ENCODE data around the gene RABGGTA.
A peak's percentile ranks its signal among the peaks of the same experiment; 100 is the strongest.

Gene RABGGTA

GRCh38 chr14:24232645-24233537 is 38.5 kb downstream of the RABGGTA start, which contains the start of gene GMPR2:
Gene GMPR2 (plus strand): TSS chr14:24232929. CDS start chr14:24233254, 325 bp downstream.
- peak within 1 kb of the TSS; percentile 77 for H2BK120ac ChIP-seq (ENCODE audit: insufficient read depth, low read length, poor library complexity)
- H3K18ac ChIP-seq (ENCODE audit: low read length) = peak within 1 kb of the TSS; percentile 67
- peak within 1 kb of the TSS; percentile 70 for H2BK5ac ChIP-seq (ENCODE audit: low read depth, low read length, poor library complexity)
- H3K4me3 ChIP-seq (ENCODE audit: low read depth, low read length) = peak within 1 kb of the TSS; percentile 96
- H3K4me2 ChIP-seq (ENCODE audit: low read length) = peak within 1 kb of the TSS; percentile 84
- H3K23ac ChIP-seq (ENCODE audit: low read length) = no peak within 1 kb of the TSS
- peak within 1 kb of the TSS; percentile 94 for H4K8ac ChIP-seq (ENCODE audit: low read depth, low read length)
- peaks cover 15% of the 10 kb centered on the region for H3K79me2 ChIP-seq (ENCODE audit: control insufficient read depth, insufficient read depth, low read length, poor library complexity)
- peak within 1 kb of the TSS; percentile 81 for H4K91ac ChIP-seq (ENCODE audit: low read depth, low read length)
- H2AFZ ChIP-seq (ENCODE audit: insufficient read depth, low read length, poor library complexity) = peak within 1 kb of the TSS; percentile 56
- DNase-seq = peak in 1 of 2 donors; percentile 54
- peak within 1 kb of the TSS; percentile 81 for H3K9ac ChIP-seq (ENCODE audit: low read length)
- H3K36me3 ChIP-seq (ENCODE audit: control insufficient read depth in 1 of 2, insufficient read depth in 2 of 2, low read length in 2 of 2) = peaks cover 16 to 27% of the 10 kb centered on the region in 2 experiments
- peak within 1 kb of the TSS; percentile 94 for H3K27ac ChIP-seq (ENCODE audit: low read depth, low read length)
- H4K12ac ChIP-seq (ENCODE audit: low read depth, low read length) = peak within 1 kb of the TSS; percentile 83
- peaks cover 16% of the 10 kb centered on the region for H3K79me1 ChIP-seq (ENCODE audit: low read length)
- WGBS (ENCODE audit: extremely low coverage, insufficient coverage, insufficient read length) = no CpG with 5 or more reads among the region's 38 CpGs
- no peaks in the 10 kb centered on the region for H3K9me3 ChIP-seq (ENCODE audit: insufficient read depth, low read depth, low read length)
- H2BK12ac ChIP-seq (ENCODE audit: low read length) = no peak within 1 kb of the TSS
- H2AK5ac ChIP-seq (ENCODE audit: low read length) = peak within 1 kb of the TSS; percentile 49
- peak within 1 kb of the TSS; percentile 72 for H3K4ac ChIP-seq (ENCODE audit: low read depth, low read length)
- no peaks in the 10 kb centered on the region for H3K27me3 ChIP-seq (ENCODE audit: insufficient read depth, low read length)
- peak within 1 kb of the TSS; percentile 71 for H3K14ac ChIP-seq (ENCODE audit: low read length)
- H3K4me1 ChIP-seq (ENCODE audit: control insufficient read depth in 1 of 2, insufficient read depth in 2 of 2, low read length in 2 of 2) = peaks cover 8 to 10% of the 10 kb centered on the region in 2 experiments

GRCh38 chr14:24232121-24232644 is 39.2 kb downstream of the RABGGTA start, which contains the start of gene NEDD8:
Gene NEDD8 (minus strand): TSS chr14:24232367. CDS start chr14:24232267, 100 bp downstream.
- Histone ChIP-seq H2BK12ac (ENCODE audit: low read length) (no peak within 1 kb of the TSS), H3K9me3 (ENCODE audit: insufficient read depth, low read depth, low read length) (no peaks in the 10 kb centered on the region), H2BK120ac (ENCODE audit: insufficient read depth, low read length, poor library complexity) (peak within 1 kb of the TSS; percentile 77), H4K12ac (ENCODE audit: low read depth, low read length) (peak within 1 kb of the TSS; percentile 83), H3K27me3 (ENCODE audit: insufficient read depth, low read length) (no peaks in the 10 kb centered on the region), H3K9ac (ENCODE audit: low read length) (peak within 1 kb of the TSS; percentile 81), H4K91ac (ENCODE audit: low read depth, low read length) (peak within 1 kb of the TSS; percentile 81), H3K4me1 (ENCODE audit: control insufficient read depth in 1 of 2, insufficient read depth in 2 of 2, low read length in 2 of 2) (peaks cover 8 to 10% of the 10 kb centered on the region in 2 experiments), H3K18ac (ENCODE audit: low read length) (peak within 1 kb of the TSS; percentile 67), H4K8ac (ENCODE audit: low read depth, low read length) (peak within 1 kb of the TSS; percentile 94), H3K4ac (ENCODE audit: low read depth, low read length) (peak within 1 kb of the TSS; percentile 72), H3K4me3 (ENCODE audit: low read depth, low read length) (peak within 1 kb of the TSS; percentile 96), H3K79me1 (ENCODE audit: low read length) (peaks cover 16% of the 10 kb centered on the region), H3K23ac (ENCODE audit: low read length) (no peak within 1 kb of the TSS), H3K4me2 (ENCODE audit: low read length) (peak within 1 kb of the TSS; percentile 84), H2BK5ac (ENCODE audit: low read depth, low read length, poor library complexity) (peak within 1 kb of the TSS; percentile 70), H3K36me3 (ENCODE audit: control insufficient read depth in 1 of 2, insufficient read depth in 2 of 2, low read length in 2 of 2) (peaks cover 11 to 23% of the 10 kb centered on the region in 2 experiments), H2AFZ (ENCODE audit: insufficient read depth, low read length, poor library complexity) (peak within 1 kb of the TSS; percentile 56), H3K27ac (ENCODE audit: low read depth, low read length) (peak within 1 kb of the TSS; percentile 94), H3K79me2 (ENCODE audit: control insufficient read depth, insufficient read depth, low read length, poor library complexity) (peaks cover 15% of the 10 kb centered on the region), H3K14ac (ENCODE audit: low read length) (peak within 1 kb of the TSS; percentile 71), H2AK5ac (ENCODE audit: low read length) (peak within 1 kb of the TSS; percentile 49)
- DNase-seq = peak; percentile 95
- no CpG with 5 or more reads among the region's 30 CpGs for WGBS (ENCODE audit: extremely low coverage, insufficient coverage, insufficient read length)

- Histone ChIP-seq H3K36me3 (ENCODE audit: control insufficient read depth in 1 of 2, insufficient read depth in 2 of 2, low read length in 2 of 2) (peaks cover 6 to 17% of the 10 kb centered on the region in 2 experiments), H4K91ac (ENCODE audit: low read depth, low read length) (peak overlapping the region; percentile 81)
- WGBS (ENCODE audit: extremely low coverage, insufficient coverage, insufficient read length) = no CpG with 5 or more reads among the region's 23 CpGs
These were observed 39.9 kb downstream of the RABGGTA start for GRCh38 chr14:24231263-24232120.

GRCh38 chr14:24228902-24229301 is 42.5 kb downstream of the RABGGTA start:
- Histone ChIP-seq H3K9me3 (ENCODE audit: insufficient read depth, low read depth, low read length) (no peaks in the 10 kb centered on the region), H2BK5ac (ENCODE audit: low read depth, low read length, poor library complexity) (no peak overlapping the region), H3K4me1 (ENCODE audit: control insufficient read depth in 1 of 2, insufficient read depth in 2 of 2, low read length in 2 of 2) (peaks cover 8 to 10% of the 10 kb centered on the region in 2 experiments), H3K23ac (ENCODE audit: low read length) (no peak overlapping the region), H3K36me3 (ENCODE audit: control insufficient read depth in 1 of 2, insufficient read depth in 2 of 2, low read length in 2 of 2) (peaks cover 12% of the 10 kb centered on the region in 2 experiments), H3K4me3 (ENCODE audit: low read depth, low read length) (no peak overlapping the region), H2BK120ac (ENCODE audit: insufficient read depth, low read length, poor library complexity) (no peak overlapping the region), H3K79me1 (ENCODE audit: low read length) (peaks cover 16% of the 10 kb centered on the region), H3K14ac (ENCODE audit: low read length) (no peak overlapping the region), H3K4me2 (ENCODE audit: low read length) (no peak overlapping the region), H4K91ac (ENCODE audit: low read depth, low read length) (no peak overlapping the region), H3K9ac (ENCODE audit: low read length) (no peak overlapping the region), H4K12ac (ENCODE audit: low read depth, low read length) (no peak overlapping the region), H3K27me3 (ENCODE audit: insufficient read depth, low read length) (no peaks in the 10 kb centered on the region), H3K27ac (ENCODE audit: low read depth, low read length) (no peak overlapping the region), H2AFZ (ENCODE audit: insufficient read depth, low read length, poor library complexity) (no peak overlapping the region), H2BK12ac (ENCODE audit: low read length) (no peak overlapping the region), H3K4ac (ENCODE audit: low read depth, low read length) (no peak overlapping the region), H4K8ac (ENCODE audit: low read depth, low read length) (no peak overlapping the region), H3K79me2 (ENCODE audit: control insufficient read depth, insufficient read depth, low read length, poor library complexity) (peaks cover 15% of the 10 kb centered on the region), H3K18ac (ENCODE audit: low read length) (no peak overlapping the region), H2AK5ac (ENCODE audit: low read length) (no peak overlapping the region)
- DNase-seq = no peak
- no CpG with 5 or more reads among the region's 1 CpG for WGBS (ENCODE audit: extremely low coverage, insufficient coverage, insufficient read length)

More at GRCh38 chr14:24231263-24232120, 39.9 kb downstream of the RABGGTA start:
- Histone ChIP-seq H3K18ac (ENCODE audit: low read length) (peak overlapping the region; percentile 61), H3K27ac (ENCODE audit: low read depth, low read length) (peak overlapping the region; percentile 94), H2BK5ac (ENCODE audit: low read depth, low read length, poor library complexity) (peak overlapping the region; percentile 18), H2AFZ (ENCODE audit: insufficient read depth, low read length, poor library complexity) (peak overlapping the region; percentile 56), H4K8ac (ENCODE audit: low read depth, low read length) (peak overlapping the region; percentile 92), H3K79me1 (ENCODE audit: low read length) (peaks cover 16% of the 10 kb centered on the region), H3K9ac (ENCODE audit: low read length) (peak overlapping the region; percentile 81), H2BK120ac (ENCODE audit: insufficient read depth, low read length, poor library complexity) (peak overlapping the region; percentile 40), H3K4me3 (ENCODE audit: low read depth, low read length) (peak overlapping the region; percentile 96), H3K9me3 (ENCODE audit: insufficient read depth, low read depth, low read length) (no peaks in the 10 kb centered on the region), H3K4me2 (ENCODE audit: low read length) (peak overlapping the region; percentile 84), H2BK12ac (ENCODE audit: low read length) (no peak overlapping the region), H3K27me3 (ENCODE audit: insufficient read depth, low read length) (no peaks in the 10 kb centered on the region), H3K14ac (ENCODE audit: low read length) (peak overlapping the region; percentile 65), H3K23ac (ENCODE audit: low read length) (no peak overlapping the region), H3K4ac (ENCODE audit: low read depth, low read length) (peak overlapping the region; percentile 72), H3K79me2 (ENCODE audit: control insufficient read depth, insufficient read depth, low read length, poor library complexity) (peaks cover 15% of the 10 kb centered on the region), H4K12ac (ENCODE audit: low read depth, low read length) (peak overlapping the region; percentile 83), H3K4me1 (ENCODE audit: control insufficient read depth in 1 of 2, insufficient read depth in 2 of 2, low read length in 2 of 2) (peaks cover 8 to 10% of the 10 kb centered on the region in 2 experiments), H2AK5ac (ENCODE audit: low read length) (peak overlapping the region; percentile 1)
- DNase-seq = peak in 1 of 2 donors; percentile 10
